Measurements from ENCODE around the gene CACNA2D1.

CACNA2D1 gene

GRCh38 chr7:82211333-82211732 lies 232.2 kb downstream of the CACNA2D1 start:
- DNase-seq, result no peak

GRCh38 chr7:82210416-82211184 lies 233.0 kb downstream of the CACNA2D1 start:
- no peak for DNase-seq

DNA sequence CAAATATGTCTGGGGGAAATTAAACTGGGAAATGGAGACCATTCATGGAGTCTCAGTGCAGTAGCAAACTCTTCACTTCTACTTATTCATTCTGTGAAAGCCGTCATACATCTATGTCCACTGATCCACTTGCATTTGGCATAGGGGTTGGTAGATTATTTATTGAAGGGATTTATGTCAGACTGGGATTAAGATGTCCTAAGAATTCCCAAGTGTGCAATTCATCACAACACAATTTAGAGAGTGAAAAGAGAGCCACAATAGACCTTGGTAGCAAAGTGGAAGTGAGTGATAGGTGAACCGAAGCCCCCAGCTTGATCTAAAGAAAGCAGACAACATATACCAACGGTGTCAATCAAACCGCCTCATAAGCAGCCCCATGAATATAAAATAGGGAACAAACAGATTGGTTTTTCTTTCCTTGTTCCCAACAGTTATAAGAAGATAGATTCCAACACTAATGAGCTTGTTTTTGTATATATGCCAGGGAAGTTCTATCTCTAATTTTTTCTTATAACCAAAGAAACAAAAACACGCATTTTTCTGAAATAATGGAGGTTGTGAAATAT lies 234.3 kb downstream of the CACNA2D1 start:
- DNase-seq, result no peak

- no peak for DNase-seq
Observed at GRCh38 chr7:82204694-82205093, 238.9 kb downstream of the CACNA2D1 start.

DNA sequence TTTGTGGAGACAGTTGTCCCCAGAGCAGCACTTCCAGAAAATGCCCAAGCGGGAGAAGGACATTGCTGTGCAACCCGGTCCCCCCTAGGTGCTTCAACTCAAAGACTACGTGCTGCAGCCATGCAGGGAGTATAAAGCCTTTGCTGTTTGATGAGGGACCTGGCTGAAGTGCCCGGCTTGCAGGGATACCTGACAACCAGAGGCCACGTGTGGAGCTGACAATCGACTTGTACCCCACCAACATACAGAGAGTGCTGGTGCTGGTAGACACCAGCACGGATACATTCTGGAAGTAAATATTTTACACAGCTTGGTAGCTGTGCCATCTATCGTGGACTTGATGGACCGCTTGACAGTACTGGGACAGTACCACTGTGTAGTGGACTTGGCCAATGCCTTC lies 240.6 kb downstream of the CACNA2D1 start:
- DNase-seq, result no peak

GRCh38 chr7:82202107-82202506 lies 241.5 kb downstream of the CACNA2D1 start:
- no peak for DNase-seq

DNA sequence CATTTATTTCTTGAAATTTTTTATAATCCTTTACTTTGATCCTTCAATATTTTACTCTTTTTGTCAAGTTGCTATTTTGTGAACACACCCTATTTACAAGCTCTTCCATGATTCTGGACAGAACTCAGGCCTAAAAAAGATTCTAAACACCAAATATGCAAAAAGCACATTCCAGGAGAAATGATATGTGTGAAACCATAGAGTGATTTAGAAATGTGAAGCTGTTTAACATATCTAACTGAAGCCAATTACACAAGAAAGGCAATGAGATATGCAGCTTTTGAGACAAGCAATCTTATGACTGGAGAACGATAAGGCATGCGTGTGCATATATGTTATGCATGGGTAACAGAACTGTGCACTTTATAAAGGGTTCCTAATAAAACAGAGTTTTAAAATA lies 243.0 kb downstream of the CACNA2D1 start:
- no peak for DNase-seq

GRCh38 chr7:82194016-82194643 lies 249.4 kb downstream of the CACNA2D1 start:
- no peak for DNase-seq

DNA sequence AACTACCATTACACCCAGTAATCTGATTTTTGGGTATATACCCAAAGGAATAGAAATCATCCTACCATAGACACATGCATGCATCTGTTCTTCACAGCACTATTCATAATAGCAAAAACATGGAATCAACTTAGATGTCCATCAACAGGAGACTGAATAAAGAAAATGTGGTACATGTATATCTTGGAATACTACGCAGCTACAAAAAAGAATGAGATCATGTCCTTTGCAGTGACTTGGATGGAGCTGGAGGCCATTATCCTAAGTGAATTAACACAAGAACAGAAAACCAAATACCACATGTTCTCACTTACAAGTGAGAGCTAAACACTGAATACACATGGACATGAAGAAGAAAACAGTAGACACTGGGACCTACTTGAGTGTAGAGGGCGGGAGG lies 254.9 kb downstream of the CACNA2D1 start:
- no peak for DNase-seq

- no peak for DNase-seq
Observed at GRCh38 chr7:82185443-82185842, 258.1 kb downstream of the CACNA2D1 start.

DNA sequence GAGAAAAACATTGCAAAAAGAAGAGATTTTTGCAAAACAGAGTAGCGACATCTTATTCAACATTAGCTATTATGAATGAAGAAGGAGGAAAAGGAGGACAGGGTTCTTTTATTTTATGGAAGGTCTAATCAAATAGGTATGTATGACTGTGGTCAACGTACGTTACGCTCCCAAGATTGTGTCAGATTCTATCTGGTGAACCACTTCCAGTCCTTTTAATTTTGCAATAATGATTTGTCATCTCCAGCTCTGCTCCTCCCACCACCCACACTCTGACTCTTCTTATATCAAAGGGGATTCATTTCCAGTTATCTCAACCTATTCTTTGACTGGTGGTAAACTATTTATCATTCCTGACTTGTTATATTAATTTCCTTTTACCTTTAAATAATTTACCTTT lies 259.9 kb downstream of the CACNA2D1 start:
- DNase-seq, result no peak

GRCh38 chr7:82179311-82179710 lies 264.3 kb downstream of the CACNA2D1 start:
- no peak for DNase-seq

DNA sequence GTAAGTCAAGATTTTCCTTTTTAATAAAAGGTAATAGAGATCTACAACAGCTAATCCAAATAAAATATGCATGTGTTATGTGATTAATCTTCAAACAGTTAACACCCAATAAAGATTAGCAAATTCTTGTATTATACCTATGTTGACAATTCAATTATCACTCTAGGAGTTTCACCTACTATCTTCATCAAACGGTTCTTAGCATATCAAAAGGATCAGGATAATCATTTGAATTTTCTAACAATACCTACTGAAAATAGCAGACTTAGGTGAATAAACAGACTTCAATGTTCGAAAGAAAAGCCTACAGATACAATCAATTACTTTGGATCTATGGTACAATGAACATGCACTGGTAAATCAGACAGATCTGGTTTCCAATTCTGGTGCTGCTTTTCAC lies 268.3 kb downstream of the CACNA2D1 start:
- DNase-seq, result no peak

- no peak for DNase-seq
Observed at GRCh38 chr7:82173400-82174021, 270.1 kb downstream of the CACNA2D1 start.

DNA sequence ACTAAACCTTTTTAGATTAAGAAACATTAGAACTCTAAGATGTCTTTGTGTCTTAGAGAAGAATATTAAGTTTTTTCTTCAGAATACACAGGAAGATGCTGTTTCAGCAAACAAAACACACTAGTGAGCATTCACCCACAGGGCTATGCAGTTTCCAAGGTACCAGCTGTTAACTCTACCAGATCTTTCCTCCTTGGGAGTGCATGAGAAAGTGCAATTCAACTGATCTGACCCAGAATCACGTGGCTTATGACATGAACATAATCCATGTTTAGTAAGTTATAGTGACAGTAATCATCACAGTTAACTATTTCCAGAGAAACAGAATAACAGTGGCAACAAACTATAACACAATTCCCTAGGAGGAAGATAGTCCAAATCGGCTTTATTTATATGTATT lies 270.7 kb downstream of the CACNA2D1 start:
- no peak for DNase-seq

DNA sequence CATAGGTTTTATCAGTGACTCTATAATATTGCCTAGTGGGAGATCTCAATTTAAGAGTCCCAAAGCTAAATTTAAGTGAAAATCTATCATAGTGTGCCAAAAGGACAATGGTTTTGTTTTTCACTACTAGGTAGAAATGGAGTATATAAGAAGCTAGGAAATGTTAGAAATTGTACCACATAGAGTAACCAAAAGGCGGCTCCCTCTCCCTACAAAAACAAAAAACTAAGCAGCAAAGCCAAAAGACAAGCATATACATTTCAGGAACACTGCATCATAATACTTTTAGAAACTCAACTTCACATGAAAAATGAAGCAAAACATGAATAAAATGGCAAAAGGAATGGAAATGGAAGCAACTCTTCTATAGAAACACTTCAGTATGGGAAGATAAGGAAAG lies 271.6 kb downstream of the CACNA2D1 start:
- DNase-seq, result no peak

- no peak for DNase-seq
Observed at GRCh38 chr7:82167558-82168314, 275.8 kb downstream of the CACNA2D1 start.

DNA sequence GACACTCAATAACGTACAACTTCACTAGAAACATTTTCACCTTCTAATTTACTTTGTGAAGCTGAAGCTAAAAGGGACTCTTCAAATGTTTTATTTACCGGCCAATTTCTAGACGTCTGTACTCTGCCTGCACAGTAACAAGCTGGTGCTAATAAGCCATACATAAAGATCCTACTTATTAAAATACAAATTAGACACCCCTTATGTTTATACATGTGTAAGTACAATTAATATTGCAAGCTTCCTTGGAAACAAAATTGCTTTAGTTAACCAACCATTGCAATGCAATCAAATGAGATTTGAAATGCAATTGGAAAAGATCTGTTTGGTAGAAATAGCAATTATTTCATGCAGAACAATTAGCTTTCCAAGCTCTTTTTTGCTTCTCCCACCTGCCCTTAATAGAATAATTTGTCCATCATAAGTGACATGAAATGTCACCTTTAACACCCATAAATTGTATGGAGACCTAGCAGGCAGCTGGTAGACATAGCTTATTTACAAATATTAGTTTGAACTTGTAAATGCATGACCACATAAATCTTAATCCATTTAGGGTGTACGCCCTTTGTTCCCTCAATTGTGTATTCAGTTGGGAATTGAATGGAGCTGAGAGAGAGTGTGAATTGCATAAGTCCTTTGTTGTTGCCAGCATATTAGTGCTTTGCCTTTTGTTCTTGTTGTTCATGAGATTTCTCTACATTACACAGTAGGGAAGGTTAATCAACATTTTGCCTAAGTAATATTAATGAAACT lies 277.1 kb downstream of the CACNA2D1 start:
- no peak for DNase-seq

DNA sequence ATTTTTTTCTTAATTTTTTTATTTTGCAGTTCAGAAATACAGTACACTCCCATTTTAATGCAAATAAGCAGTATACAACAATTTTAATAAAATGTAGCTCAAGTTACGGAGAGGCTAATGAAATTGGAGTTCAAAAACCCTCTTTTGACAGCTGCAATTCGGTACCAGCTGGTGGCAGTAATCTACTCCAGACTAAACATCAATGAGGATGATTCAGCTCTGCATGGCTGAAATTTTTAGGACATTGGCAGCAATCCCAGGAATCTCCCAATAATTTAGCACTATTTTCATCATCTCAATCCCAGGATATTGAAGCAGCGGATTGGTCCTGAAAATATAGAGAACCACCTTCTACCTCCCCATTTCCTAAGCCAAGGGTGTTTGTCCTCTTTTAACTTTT lies 278.8 kb downstream of the CACNA2D1 start:
- no peak for DNase-seq

DNA sequence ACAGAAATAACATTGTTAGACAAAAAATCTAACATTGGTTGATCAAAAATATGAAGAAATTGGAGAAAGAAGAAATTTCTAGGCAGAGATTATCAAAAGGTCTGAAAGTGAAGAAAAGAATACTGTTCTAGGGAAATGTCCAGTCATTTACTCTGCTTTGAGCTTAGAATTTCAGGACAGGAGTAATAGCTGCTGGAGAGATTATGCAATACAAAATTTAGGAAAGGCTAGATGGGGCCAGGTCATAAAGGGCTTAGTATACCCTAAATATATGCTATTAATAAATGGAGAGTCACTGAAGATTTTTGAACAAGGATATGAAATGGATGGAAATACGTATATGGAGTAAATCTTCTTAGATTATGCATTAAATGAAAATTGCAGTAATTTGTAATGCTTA lies 279.2 kb downstream of the CACNA2D1 start:
- no peak for DNase-seq

GRCh38 chr7:82163586-82163985 lies 280.0 kb downstream of the CACNA2D1 start:
- no peak for DNase-seq

GRCh38 chr7:82162289-82162688 lies 281.3 kb downstream of the CACNA2D1 start:
- no peak for DNase-seq
